ENCODE data around the gene ITGAL. TPM values are rescaled to one million over a fixed set of nuclear protein-coding genes. Genes with fewer than 3 reads are reported as not detected.

Gene ITGAL
- total RNA-seq, 1 donor from 2014 or later, result not detected

DNA sequence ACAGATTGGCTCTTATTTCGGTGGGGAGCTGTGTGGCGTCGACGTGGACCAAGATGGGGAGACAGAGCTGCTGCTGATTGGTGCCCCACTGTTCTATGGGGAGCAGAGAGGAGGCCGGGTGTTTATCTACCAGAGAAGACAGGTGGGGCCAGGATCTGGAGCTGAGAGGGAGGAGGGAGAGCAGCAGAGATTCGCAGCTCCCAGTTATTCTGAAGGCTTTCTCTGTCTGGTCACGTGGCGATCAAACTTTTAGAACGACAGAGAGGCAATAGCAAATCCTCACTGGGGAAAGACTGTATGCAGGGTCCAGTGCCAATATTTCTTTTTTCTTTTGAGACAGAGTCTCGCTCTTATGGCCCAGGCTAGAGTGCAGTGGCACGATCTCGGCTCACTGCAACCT lies 22.2 kb downstream of the ITGAL start:
- Mint-ChIP-seq H3K27ac (ENCODE audit: unreplicated experiment) (no peak overlapping the region), H3K4me3 (ENCODE audit: unreplicated experiment) (no peak overlapping the region), H3K27me3 (ENCODE audit: low read depth) (no peaks in the 10 kb centered on the region), H3K4me1 (ENCODE audit: low read depth) (peaks cover 9% of the 10 kb centered on the region), H3K36me3 (ENCODE audit: low read depth) (no peaks in the 10 kb centered on the region), H3K9me3 (ENCODE audit: low read depth) (no peaks in the 10 kb centered on the region)
- TF ChIP-seq, protein P1, sequence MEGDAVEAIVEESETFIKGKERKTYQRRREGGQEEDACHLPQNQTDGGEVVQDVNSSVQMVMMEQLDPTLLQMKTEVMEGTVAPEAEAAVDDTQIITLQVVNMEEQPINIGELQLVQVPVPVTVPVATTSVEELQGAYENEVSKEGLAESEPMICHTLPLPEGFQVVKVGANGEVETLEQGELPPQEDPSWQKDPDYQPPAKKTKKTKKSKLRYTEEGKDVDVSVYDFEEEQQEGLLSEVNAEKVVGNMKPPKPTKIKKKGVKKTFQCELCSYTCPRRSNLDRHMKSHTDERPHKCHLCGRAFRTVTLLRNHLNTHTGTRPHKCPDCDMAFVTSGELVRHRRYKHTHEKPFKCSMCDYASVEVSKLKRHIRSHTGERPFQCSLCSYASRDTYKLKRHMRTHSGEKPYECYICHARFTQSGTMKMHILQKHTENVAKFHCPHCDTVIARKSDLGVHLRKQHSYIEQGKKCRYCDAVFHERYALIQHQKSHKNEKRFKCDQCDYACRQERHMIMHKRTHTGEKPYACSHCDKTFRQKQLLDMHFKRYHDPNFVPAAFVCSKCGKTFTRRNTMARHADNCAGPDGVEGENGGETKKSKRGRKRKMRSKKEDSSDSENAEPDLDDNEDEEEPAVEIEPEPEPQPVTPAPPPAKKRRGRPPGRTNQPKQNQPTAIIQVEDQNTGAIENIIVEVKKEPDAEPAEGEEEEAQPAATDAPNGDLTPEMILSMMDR (IDR thresholded peaks at IDR 0.05), result no peak
- no peak for DNase-seq (ENCODE audit: low spot score)

DNA sequence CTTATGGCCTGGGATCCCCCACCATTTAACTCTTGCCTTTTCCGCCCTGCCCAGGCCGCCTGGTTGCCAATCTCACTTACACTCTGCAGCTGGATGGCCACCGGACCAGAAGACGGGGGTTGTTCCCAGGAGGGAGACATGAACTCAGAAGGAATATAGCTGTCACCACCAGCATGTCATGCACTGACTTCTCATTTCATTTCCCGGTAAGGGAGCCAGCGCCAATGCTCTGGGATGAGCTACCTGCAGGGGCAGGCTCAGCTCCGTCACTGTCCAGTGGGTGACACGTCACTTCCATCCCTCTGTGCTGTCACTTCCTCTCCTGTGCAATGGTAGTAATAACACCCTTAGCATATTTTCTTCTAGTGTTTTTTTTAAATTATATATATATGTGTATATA lies 26.7 kb downstream of the ITGAL start:
- no peaks in the 10 kb centered on the region for H3K4me1 Mint-ChIP-seq (ENCODE audit: low read depth)
- DNase-seq (ENCODE audit: low spot score), result no peak
- TF ChIP-seq, protein P1 (IDR thresholded peaks at IDR 0.05), result no peak
- H3K36me3 Mint-ChIP-seq (ENCODE audit: low read depth), result no peaks in the 10 kb centered on the region
- H3K27ac Mint-ChIP-seq (ENCODE audit: unreplicated experiment), result no peak overlapping the region
- H3K9me3 Mint-ChIP-seq (ENCODE audit: low read depth), result no peaks in the 10 kb centered on the region
- H3K27me3 Mint-ChIP-seq (ENCODE audit: low read depth), result peaks cover 10% of the 10 kb centered on the region
- no peak overlapping the region for H3K4me3 Mint-ChIP-seq (ENCODE audit: unreplicated experiment)

DNA sequence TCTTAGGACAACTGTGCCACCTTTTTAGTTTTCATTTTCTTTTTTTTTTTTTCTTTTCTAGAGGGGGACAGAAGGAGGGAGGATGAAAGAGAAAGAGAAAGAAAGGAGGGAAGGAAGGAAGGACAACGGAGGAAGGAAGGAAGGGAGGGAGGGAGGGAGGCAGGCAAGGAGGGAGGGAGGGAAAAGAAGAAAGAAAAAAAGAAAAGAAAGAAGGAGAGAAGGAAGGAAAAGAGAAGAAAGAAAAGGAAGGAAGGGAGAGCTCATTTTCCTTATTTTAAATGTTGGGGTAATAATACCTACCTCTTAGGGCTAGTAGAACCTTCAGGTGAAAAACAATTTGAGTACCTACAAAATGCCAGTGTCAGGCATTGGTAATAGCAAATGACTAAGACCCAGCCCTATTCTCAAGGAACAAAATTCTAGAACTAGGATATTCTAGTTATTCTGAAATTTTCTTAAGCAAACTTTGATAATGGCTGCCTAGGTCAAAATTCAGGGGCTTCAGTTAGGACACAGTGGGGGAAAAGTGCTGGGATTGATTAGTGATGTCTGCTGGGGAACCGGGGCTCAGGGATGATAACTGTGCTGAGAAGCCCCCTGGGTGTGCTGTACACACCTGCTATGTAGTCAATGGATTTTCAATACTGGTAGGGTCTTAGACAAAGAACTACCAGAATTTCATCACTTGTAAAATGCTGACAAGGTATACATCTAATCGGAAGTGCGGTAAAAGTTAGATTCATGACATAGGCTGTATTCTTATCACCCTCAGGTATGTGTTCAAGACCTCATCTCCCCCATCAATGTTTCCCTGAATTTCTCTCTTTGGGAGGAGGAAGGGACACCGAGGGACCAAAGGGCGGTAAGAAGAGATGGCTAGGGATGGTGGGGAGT lies 31.1 kb downstream of the ITGAL start:
- Mint-ChIP-seq H3K36me3 (ENCODE audit: low read depth) (no peaks in the 10 kb centered on the region), H3K9me3 (ENCODE audit: low read depth) (no peaks in the 10 kb centered on the region), H3K4me3 (ENCODE audit: unreplicated experiment) (no peak overlapping the region), H3K27me3 (ENCODE audit: low read depth) (peaks cover 10% of the 10 kb centered on the region), H3K4me1 (ENCODE audit: low read depth) (no peaks in the 10 kb centered on the region), H3K27ac (ENCODE audit: unreplicated experiment) (no peak overlapping the region)
- TF ChIP-seq, protein P1 (IDR thresholded peaks at IDR 0.05), result no peak
- DNase-seq (ENCODE audit: low spot score), result no peak

DNA sequence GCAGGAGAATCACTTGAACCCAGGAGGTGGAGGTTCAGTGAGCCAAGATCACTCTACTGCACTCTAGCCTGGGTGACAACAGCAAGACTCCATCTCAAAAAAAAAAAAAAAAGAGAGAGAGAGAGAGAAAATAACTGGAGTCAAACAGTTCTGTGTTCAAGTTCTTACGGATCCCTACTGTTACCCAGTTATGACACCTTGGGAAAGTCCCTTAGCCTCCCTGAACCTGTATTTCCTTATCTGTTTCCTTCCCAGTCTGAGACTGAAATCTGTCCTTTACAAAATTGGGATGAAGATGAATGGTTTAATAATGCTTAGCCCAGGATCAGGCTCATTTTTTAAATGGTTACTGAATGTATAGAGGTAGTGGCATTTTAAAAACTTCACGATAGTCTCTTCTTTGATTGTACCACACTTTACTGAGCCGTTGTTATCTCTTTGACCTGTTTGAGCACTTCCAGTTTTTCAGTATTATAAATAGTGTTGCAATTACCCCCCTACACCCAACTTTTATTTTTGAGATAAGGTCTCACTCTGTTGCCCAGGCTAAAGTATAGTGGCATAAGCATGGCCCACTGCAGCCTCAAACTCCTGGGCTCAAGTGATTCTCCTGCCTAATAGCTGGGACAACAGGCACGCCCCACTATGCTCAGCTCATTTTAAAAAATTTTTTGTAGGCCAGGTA lies 36.7 kb downstream of the ITGAL start:
- Mint-ChIP-seq H3K4me1 (ENCODE audit: low read depth) (no peaks in the 10 kb centered on the region), H3K36me3 (ENCODE audit: low read depth) (no peaks in the 10 kb centered on the region), H3K4me3 (ENCODE audit: unreplicated experiment) (no peak overlapping the region), H3K27me3 (ENCODE audit: low read depth) (peaks cover 4% of the 10 kb centered on the region), H3K9me3 (ENCODE audit: low read depth) (no peaks in the 10 kb centered on the region), H3K27ac (ENCODE audit: unreplicated experiment) (no peak overlapping the region)
- TF ChIP-seq, protein P1 (IDR thresholded peaks at IDR 0.05), result no peak
- DNase-seq (ENCODE audit: low spot score), result no peak

DNA sequence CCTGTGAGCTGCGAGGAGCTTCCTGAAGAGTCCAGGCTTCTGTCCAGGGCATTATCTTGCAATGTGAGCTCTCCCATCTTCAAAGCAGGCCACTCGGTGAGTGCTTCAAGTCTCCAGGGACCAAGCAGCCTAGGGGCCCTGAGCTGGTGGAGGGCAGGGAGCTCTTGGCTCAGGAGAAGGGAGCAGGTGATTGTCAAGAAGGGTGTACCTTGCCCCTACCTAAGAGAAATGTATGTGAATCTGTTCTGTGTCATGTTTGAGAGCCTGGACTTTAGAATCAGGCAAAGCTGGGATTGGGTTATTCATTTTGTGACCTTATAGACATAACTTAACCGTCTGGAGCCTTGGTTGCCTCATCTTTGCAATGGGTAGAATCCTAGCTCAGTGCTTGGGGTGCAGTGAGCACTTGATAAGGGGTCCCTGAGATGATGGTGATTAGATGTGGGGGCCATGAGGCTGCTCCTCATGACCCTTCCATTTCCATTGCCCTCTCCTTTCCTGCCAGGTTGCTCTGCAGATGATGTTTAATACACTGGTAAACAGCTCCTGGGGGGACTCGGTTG lies 37.9 kb downstream of the ITGAL start:
- TF ChIP-seq, protein P1 (IDR thresholded peaks at IDR 0.05), result no peak
- H3K27me3 Mint-ChIP-seq (ENCODE audit: low read depth), result peaks cover 4% of the 10 kb centered on the region
- H3K4me3 Mint-ChIP-seq (ENCODE audit: unreplicated experiment), result no peak overlapping the region

More for the DNA sequence above, 37.9 kb downstream of the ITGAL start:
- Mint-ChIP-seq H3K27ac (ENCODE audit: unreplicated experiment) (no peak overlapping the region), H3K4me1 (ENCODE audit: low read depth) (no peaks in the 10 kb centered on the region), H3K9me3 (ENCODE audit: low read depth) (no peaks in the 10 kb centered on the region), H3K36me3 (ENCODE audit: low read depth) (no peaks in the 10 kb centered on the region)
- no peak for DNase-seq (ENCODE audit: low spot score)

Data from chondrocyte (in vitro differentiated cells).